Subcutaneous adipose tissue (tissue), 4 donors: ENCODE results near the gene MORN5. TPM values are rescaled to one million over a fixed set of nuclear protein-coding genes. Genes with fewer than 3 reads are reported as not detected.

Experiments used
- total RNA-seq, 4 donors: library from RNA; depleted of rRNA; stranded (reverse); fragments of >200 nt; gene quantifications; one replicate each; pipeline ENCODE4 v1.1.0, GENCODE V29; 2016
- TF ChIP-seq, protein P1 (sequence below): fragments of 450-650 bp; IDR thresholded peaks from one replicate; pipeline ENCODE4 v1.5.1; 2016; ENCODE audit warnings: low read depth, mild to moderate bottlenecking, control low read depth, antibody characterized with exemption, moderate library complexity

The MORN5 gene
- total RNA-seq, 4 donors from 2014 or later: not detected

- TF ChIP-seq, protein P1, sequence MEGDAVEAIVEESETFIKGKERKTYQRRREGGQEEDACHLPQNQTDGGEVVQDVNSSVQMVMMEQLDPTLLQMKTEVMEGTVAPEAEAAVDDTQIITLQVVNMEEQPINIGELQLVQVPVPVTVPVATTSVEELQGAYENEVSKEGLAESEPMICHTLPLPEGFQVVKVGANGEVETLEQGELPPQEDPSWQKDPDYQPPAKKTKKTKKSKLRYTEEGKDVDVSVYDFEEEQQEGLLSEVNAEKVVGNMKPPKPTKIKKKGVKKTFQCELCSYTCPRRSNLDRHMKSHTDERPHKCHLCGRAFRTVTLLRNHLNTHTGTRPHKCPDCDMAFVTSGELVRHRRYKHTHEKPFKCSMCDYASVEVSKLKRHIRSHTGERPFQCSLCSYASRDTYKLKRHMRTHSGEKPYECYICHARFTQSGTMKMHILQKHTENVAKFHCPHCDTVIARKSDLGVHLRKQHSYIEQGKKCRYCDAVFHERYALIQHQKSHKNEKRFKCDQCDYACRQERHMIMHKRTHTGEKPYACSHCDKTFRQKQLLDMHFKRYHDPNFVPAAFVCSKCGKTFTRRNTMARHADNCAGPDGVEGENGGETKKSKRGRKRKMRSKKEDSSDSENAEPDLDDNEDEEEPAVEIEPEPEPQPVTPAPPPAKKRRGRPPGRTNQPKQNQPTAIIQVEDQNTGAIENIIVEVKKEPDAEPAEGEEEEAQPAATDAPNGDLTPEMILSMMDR: no peak
These were observed 44.8 kb downstream of the MORN5 start for GRCh38 chr9:122204491-122204890.

DNA sequence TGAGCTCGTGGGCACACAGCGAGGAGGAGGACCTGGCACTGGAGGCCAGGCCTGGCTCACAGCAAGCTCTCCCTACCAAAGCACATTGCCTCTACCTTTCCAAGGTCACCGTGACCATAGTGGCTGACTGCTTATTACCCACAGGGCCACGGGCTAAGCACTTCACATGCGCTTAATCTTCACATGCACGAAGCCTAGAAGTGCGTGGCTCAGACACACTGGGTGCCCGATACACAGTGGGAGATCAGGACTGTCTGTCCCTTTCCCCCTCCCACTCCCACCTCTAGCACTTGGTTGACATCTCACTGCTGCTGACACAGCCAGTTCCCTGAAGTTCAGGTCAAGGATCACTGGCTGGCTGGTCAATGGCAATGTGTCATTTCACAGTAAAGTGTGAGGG is 45.5 kb downstream of the MORN5 start:
- TF ChIP-seq, protein P1: no peak

DNA sequence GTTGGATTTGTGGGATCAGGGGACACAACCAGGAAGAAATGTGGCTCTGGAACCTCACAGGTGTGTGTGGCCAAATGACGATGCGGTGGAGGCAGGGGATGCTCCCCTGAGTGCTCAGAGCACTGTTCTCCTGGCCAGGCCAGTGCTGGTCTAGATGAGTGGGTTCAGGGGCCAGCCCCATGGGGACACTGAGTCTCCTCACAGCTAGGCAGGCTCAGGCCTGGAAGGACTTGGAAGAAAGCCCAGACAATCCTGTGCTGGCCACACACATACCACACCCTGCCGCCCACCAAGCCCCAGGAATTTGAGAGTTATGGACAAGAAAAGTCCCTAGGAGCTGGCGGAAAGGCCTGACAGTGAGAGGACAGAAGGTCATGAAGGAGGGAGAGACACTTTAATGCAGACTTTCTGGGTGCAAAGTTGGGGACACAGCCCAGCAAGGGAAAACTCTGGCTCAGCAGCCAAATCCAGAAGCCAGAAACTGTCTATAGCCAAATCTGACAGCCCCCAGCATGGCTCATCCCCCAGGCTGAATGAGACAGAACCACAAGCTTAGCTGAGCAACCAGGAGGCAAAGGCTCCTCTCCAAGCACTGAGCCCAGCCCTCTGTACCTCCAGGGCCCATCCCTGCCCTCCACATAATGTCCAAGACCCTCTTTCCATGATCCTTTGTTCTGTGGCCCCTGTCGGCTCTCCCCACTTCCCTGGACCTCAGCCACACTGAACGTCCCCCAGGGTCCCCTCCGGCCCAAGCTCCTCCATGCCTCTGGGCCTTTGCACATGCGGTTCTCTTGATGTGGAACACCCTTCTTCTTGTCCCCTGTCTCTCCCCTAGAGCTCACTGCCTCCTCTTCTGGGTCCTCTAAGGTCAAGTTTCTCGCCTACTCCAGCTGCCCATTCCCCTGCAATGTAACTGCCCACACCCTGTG is 46.7 kb downstream of the MORN5 start:
- TF ChIP-seq, protein P1: no peak

DNA sequence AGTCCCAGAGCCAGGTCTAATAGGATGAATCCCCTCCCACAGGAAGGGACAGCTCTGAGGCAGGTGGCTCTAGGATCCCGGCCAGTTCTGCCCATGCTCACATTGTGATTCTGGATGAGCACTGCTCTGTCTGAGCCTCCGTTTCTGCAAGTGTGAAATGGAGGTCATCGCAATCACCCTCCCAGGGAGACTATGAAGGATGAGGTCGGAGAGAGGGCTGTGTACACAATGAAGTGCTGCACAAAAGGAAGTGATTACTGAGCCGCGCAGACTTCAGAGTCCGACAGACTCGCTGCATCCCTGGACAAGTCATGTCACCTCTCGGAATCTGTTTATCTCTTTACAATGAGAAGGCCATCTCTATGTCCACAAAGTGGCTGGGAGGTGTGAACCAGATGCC is 47.4 kb downstream of the MORN5 start:
- TF ChIP-seq, protein P1: no peak

GRCh38 chr9:122209451-122209850 is 49.7 kb downstream of the MORN5 start:
- TF ChIP-seq, protein P1: no peak

- TF ChIP-seq, protein P1: no peak
These were observed 52.8 kb downstream of the MORN5 start for GRCh38 chr9:122212473-122213004.

- TF ChIP-seq, protein P1: no peak
These were observed 53.4 kb downstream of the MORN5 start for GRCh38 chr9:122213102-122213588.
